GM12872 (cell line): ENCODE measurements around the gene RGL2.

Experiments used
- CTCF ChIP-seq: IDR thresholded peaks from 3 replicates; pipeline ENCODE4 v1.5.1; 2011; ENCODE audit warnings: low read depth, mild to moderate bottlenecking, low read length, moderate library complexity; ENCODE audit not compliant: insufficient read depth

RGL2 gene

GRCh38 chr6:33251395-33252012 is 47.2 kb downstream of the RGL2 start:
- TF ChIP-seq CTCF = no peak

GRCh38 chr6:33250731-33251130 is 48.0 kb downstream of the RGL2 start:
- TF ChIP-seq CTCF = no peak

GRCh38 chr6:33249732-33250630 is 48.8 kb downstream of the RGL2 start:
- TF ChIP-seq CTCF = no peak

- no peak for TF ChIP-seq CTCF
Observed at GRCh38 chr6:33248932-33249731, 49.6 kb downstream of the RGL2 start.

- TF ChIP-seq CTCF = no peak
Observed at GRCh38 chr6:33248643-33248931, 50.2 kb downstream of the RGL2 start.

- peak; percentile 98 for TF ChIP-seq CTCF
Observed at GRCh38 chr6:33247977-33248642, 50.6 kb downstream of the RGL2 start.

GRCh38 chr6:33243476-33243875 is 55.3 kb downstream of the RGL2 start:
- TF ChIP-seq CTCF = no peak
